GM12878 (cell line): ENCODE measurements around the gene CFAP92. TPM values are rescaled to one million over a fixed set of nuclear protein-coding genes. Genes with fewer than 3 reads are reported as not detected.

Experiments used
- ATAC-seq: fragments of 200-7000 bp; cut with Tn5 transposase; 3 replicates; pipeline ENCODE4 v1.9.1; 2020; ENCODE audit warnings: mild to moderate bottlenecking, moderate library complexity
- BruUV-seq: library from RNA; stranded (reverse); fragments of 400-500 nt; replicated peaks from 2 replicates; lab custom pipeline; 2021; lab: Mats Ljungman, UMichigan
- CTCF ChIA-PET: fragments of 300-600 bp; sonication (Branson Sonifier 250); formaldehyde crosslinking; extraction: SDS; loops from one replicate; lab custom pipeline; 2021; ENCODE audit warnings: inconsistent platforms; lab: Yijun Ruan, JAX
- POLR2A ChIA-PET: fragments of 350-600 bp; formaldehyde crosslinking; extraction: SDS; loops from one replicate; lab custom pipeline; 2021; ENCODE audit warnings: inconsistent platforms; lab: Charles Lee
- RAD21 ChIA-PET: fragments of 300-600 bp; sonication (Branson Sonifier 250); formaldehyde crosslinking; loops from one replicate; lab custom pipeline; 2023; ENCODE audit warnings: antibody characterized with exemption; ENCODE audit not compliant: unreplicated experiment; lab: Charles Lee
- SMC1A ChIA-PET: fragments of 300-600 bp; sonication (Branson Sonifier 250); formaldehyde crosslinking; loops from one replicate; lab custom pipeline; 2023; ENCODE audit not compliant: unreplicated experiment, uncharacterized antibody; lab: Charles Lee
- DNase-seq: peaks from one replicate; pipeline ENCODE4 v3.0.0-alpha.2; 2011; ENCODE audit warnings: low read depth, low spot score
- FAIRE-seq: peaks from 3 replicates; lab custom pipeline; 2011; peaks lifted over from hg19 to GRCh38; lab: Jason Lieb, UNC
- H2AFZ ChIP-seq: 2 replicates; pipeline ENCODE4 v1.6.0; 2011; ENCODE audit warnings: low read depth, low read length, control low read depth; ENCODE audit not compliant: control insufficient read depth
- H3K27ac ChIP-seq: 2 replicates; pipeline ENCODE4 v1.5.1; 2011; ENCODE audit warnings: control low read depth; ENCODE audit not compliant: control insufficient read depth, insufficient read depth
- H3K27me3 ChIP-seq, 2 experiments: replicated peaks in 1 of 2; 2 replicates each; pipeline versions ENCODE4 v1.6.0 to v1.6.1; 2011; ENCODE audit warnings: low read length in 1 of 2; ENCODE audit not compliant: control insufficient read depth in 2 of 2, insufficient read depth in 2 of 2
- H3K36me3 ChIP-seq, 2 experiments: 2 replicates each; pipeline ENCODE4 v1.5.1; 2011; ENCODE audit warnings: low read length in 1 of 2; ENCODE audit not compliant: control insufficient read depth in 2 of 2, insufficient read depth in 2 of 2
- H3K4me1 ChIP-seq: 2 replicates; pipeline ENCODE4 v1.6.1; 2011; ENCODE audit warnings: mild to moderate bottlenecking, low read length, moderate library complexity, mixed read lengths; ENCODE audit not compliant: control insufficient read depth, insufficient read depth
- H3K4me2 ChIP-seq: 2 replicates; pipeline ENCODE4 v1.6.0; 2011; ENCODE audit warnings: control low read depth; ENCODE audit not compliant: control insufficient read depth, insufficient read depth
- H3K4me3 ChIP-seq: fragments of 200-600 bp; sonication (generic); 2 replicates; pipeline ENCODE4 v1.5.1; 2016
- H3K79me2 ChIP-seq: 2 replicates; pipeline ENCODE4 v1.6.0; 2011; ENCODE audit warnings: low read length; ENCODE audit not compliant: control insufficient read depth, insufficient read depth
- H3K9ac ChIP-seq: 2 replicates; pipeline ENCODE4 v1.8.0; 2011; ENCODE audit warnings: low read length, control low read depth, mixed read lengths; ENCODE audit not compliant: control insufficient read depth, insufficient read depth
- H3K9me3 ChIP-seq: replicated peaks from 3 replicates; pipeline ENCODE4 v1.5.1; 2011; ENCODE audit warnings: mild to moderate bottlenecking, low read length; ENCODE audit not compliant: control insufficient read depth, insufficient read depth
- H4K20me1 ChIP-seq: 2 replicates; pipeline ENCODE4 v1.6.0; 2011; ENCODE audit not compliant: control insufficient read depth, insufficient read depth
- CBX5 ChIP-seq: sonication (generic); IDR thresholded peaks from 2 replicates; pipeline ENCODE4 v1.6.1; 2016; ENCODE audit warnings: low read depth, moderate library complexity, mild to moderate bottlenecking, inconsistent platforms
- RBBP5 ChIP-seq: fragments of 200-600 bp; sonication (generic); conservative IDR thresholded peaks from 2 replicates; pipeline ENCODE4 v1.6.1; 2016
- RELA ChIP-seq: fragments of 450-650 bp; IDR thresholded peaks from 2 replicates; pipeline ENCODE4 v1.8.0; 2014; ENCODE audit warnings: borderline replicate concordance; ENCODE audit not compliant: partially characterized antibody
- SIX5 ChIP-seq: IDR thresholded peaks from 2 replicates; pipeline ENCODE4 v1.6.1; 2011; ENCODE audit warnings: mild to moderate bottlenecking, low read depth, low read length, moderate library complexity; ENCODE audit not compliant: severe bottlenecking
- SUZ12 ChIP-seq: fragments of 200-600 bp; sonication (generic); IDR thresholded peaks from one replicate; pipeline ENCODE4 v1.6.1; 2018; ENCODE audit warnings: antibody characterized with exemption, mild to moderate bottlenecking; ENCODE audit not compliant: unreplicated experiment
- WGBS: methylation state at CpG from one replicate; pipeline ENCODE4 v1.1.6; 2016; ENCODE audit warnings: low lambda C conversion rate; ENCODE audit not compliant: insufficient replicate concordance, insufficient coverage; ENCODE audit errors: missing lambda C conversion rate; 5-methylcytosine and 5-hydroxymethylcytosine counted together
- in situ Hi-C: fragments of 300-500 bp; cut with MboI; formaldehyde crosslinking; loops from 9 replicates; pipeline ENCODE4 v1.14.3; 2018; ENCODE audit warnings: mixed read lengths
- intact Hi-C: fragments of 100-400 bp; cut with micrococcal nuclease; formaldehyde crosslinking; loops from one replicate; pipeline ENCODE4 v1.14.2; 2022; ENCODE audit not compliant: unreplicated experiment
- polyA plus RNA-seq, 11 experiments: library from polyadenylated mRNA; depleted of rRNA in 4 of 11; unstranded in 6 of 11; stranded (reverse) in 5 of 11; fragments of >200 nt; fragmentation: Nextera tagmentation in 4 of 11; fragmentation: Illumina TruSeq in 1 of 11; extraction: Ambion mirVana in 4 of 11; extraction: Trizol in 1 of 11; gene quantifications; 1 replicate in 1 of 11; 2 replicates in 10 of 11; pipeline versions ENCODE4 v1.2.1 to v1.2.3, GENCODE V29; 2011 to 2016; ENCODE audit warnings: inconsistent platforms in 2 of 11, missing spikeins in 2 of 11, low read depth in 1 of 11
- total RNA-seq, 4 experiments: library from RNA; depleted of rRNA in 3 of 4; stranded (reverse); fragments of >200 nt in 3 of 4; fragmentation: Illumina TruSeq in 1 of 4; extraction: Trizol in 1 of 4; gene quantifications; 2 replicates each; pipeline versions ENCODE4 v1.2.1 to v1.2.3, GENCODE V29; 2013 to 2021
- TF ChIP-seq, protein P1 (sequence below): fragments of 450-650 bp; IDR thresholded peaks from 2 replicates; pipeline ENCODE4 v1.6.1; 2017; ENCODE audit warnings: mild to moderate bottlenecking, moderate library complexity
- TF ChIP-seq, protein P2 (sequence below): fragments of 450-650 bp; IDR thresholded peaks from 2 replicates; pipeline ENCODE4 v1.6.1; 2017; ENCODE audit warnings: borderline replicate concordance
- TF ChIP-seq, protein P3 (sequence below): IDR thresholded peaks from 2 replicates; pipeline ENCODE4 v1.6.1; 2011; ENCODE audit warnings: mild to moderate bottlenecking, low read depth, low read length, moderate library complexity; ENCODE audit not compliant: insufficient replicate concordance
- TF ChIP-seq, protein P4 (sequence below): fragments of 450-650 bp; conservative IDR thresholded peaks from 2 replicates; pipeline ENCODE4 v1.6.1; 2017; ENCODE audit warnings: mild to moderate bottlenecking, moderate library complexity

CFAP92 gene
- total and polyA plus RNA-seq, 10 of the 15 experiments (the other 5 are each of a cell fraction or from before 2014, with no cell fraction given) = 0.05 to 0.52 (median 0.14) TPM; not detected in 7

DNA sequence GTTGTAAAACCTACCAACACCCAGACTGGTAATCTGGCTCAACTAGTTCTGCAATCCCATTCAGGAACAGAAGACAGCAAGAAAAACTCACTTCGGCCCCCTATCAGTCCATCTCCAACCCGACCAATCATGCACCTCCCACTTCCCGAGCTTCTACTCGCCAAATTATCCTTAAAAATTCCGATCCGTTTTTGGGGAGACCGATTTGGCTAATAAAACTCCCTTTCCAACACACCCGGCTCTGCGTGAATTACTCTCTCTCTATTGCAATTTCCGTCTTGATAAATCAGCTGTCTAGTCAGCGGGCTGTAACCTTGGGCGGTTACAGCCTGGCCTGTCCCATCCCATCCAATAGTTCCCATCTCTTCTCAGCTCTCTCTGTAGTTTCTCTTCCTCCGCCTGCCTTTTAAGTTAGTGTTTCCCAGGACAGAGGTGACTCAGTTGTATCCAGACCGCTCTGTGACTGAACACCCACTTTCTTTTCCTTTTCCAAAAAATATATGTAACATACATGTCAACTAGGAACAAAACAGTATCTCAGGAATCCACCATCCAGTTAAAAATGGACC is 115.2 kb downstream of the CFAP92 start (continued):
- TF ChIP-seq SUZ12 (no peak), RBBP5 (no peak)
- TF ChIP-seq, protein P1, sequence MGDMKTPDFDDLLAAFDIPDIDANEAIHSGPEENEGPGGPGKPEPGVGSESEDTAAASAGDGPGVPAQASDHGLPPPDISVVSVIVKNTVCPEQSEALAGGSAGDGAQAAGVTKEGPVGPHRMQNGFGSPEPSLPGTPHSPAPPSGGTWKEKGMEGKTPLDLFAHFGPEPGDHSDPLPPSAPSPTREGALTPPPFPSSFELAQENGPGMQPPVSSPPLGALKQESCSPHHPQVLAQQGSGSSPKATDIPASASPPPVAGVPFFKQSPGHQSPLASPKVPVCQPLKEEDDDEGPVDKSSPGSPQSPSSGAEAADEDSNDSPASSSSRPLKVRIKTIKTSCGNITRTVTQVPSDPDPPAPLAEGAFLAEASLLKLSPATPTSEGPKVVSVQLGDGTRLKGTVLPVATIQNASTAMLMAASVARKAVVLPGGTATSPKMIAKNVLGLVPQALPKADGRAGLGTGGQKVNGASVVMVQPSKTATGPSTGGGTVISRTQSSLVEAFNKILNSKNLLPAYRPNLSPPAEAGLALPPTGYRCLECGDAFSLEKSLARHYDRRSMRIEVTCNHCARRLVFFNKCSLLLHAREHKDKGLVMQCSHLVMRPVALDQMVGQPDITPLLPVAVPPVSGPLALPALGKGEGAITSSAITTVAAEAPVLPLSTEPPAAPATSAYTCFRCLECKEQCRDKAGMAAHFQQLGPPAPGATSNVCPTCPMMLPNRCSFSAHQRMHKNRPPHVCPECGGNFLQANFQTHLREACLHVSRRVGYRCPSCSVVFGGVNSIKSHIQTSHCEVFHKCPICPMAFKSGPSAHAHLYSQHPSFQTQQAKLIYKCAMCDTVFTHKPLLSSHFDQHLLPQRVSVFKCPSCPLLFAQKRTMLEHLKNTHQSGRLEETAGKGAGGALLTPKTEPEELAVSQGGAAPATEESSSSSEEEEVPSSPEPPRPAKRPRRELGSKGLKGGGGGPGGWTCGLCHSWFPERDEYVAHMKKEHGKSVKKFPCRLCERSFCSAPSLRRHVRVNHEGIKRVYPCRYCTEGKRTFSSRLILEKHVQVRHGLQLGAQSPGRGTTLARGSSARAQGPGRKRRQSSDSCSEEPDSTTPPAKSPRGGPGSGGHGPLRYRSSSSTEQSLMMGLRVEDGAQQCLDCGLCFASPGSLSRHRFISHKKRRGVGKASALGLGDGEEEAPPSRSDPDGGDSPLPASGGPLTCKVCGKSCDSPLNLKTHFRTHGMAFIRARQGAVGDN = no peak

DNA sequence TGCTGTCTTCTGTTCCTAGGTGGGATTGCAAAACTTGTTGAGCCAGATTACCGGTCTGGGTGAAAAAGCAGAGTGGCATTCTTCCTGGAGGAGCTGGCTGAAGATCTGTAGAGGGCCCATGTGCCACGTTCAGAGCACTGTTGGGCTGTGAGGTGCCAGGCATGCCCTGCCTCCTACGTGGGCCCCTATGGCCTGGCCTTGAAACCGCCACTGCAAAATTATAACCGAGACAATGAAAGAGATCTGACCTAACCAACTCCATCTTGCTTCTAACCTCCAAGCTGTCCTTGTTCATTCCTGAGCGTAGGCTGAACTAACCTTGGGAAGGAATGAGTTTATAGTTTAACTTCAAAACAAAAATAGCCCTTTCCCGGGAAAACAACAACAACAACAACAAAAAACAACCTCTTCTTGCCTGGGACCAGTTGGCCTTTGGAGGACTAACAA is 115.8 kb downstream of the CFAP92 start:
- ChIA-PET POLR2A (interaction anchor here (1.2 to 2.1 kb wide), 6 partner anchors 11 to 438 kb away, joined by 3 to 7 read pairs (median 4); partner anchors contain the start of gene RAB7A), RAD21 (interaction anchor here (1.0 to 2.9 kb wide), 5 partner anchors 32 to 284 kb away, joined by 3 to 9 read pairs (median 6); no protein-coding TSS in a partner anchor), SMC1A (interaction anchor here (0.7 to 2.5 kb wide), 3 partner anchors 10 to 300 kb away, joined by 3 to 16 read pairs (median 5); no protein-coding TSS in a partner anchor), CTCF (interaction anchor here (0.6 to 4.6 kb wide), 11 partner anchors 10 to 368 kb away, joined by 3 to 53 read pairs (median 7); no protein-coding TSS in a partner anchor)
- peak overlapping the region; percentile 85 for H3K27ac ChIP-seq
- 50% methylated on average over 7 of the region's 7 CpGs for WGBS
- H3K9me3 ChIP-seq = no peaks in the 10 kb centered on the region
- no TSS peak for BruUV-seq
- ATAC-seq = no peak
- in situ Hi-C loops (no loop called here), intact Hi-C loops (loop anchor here (2.0 to 5.0 kb wide), 2 partner anchors 197 to 369 kb away; partner anchors contain the start of gene COPG1)
- no peaks in the 10 kb centered on the region for H4K20me1 ChIP-seq
- H3K4me3 ChIP-seq = peak overlapping the region; percentile 83
- peaks cover 18% of the 10 kb centered on the region for H3K4me1 ChIP-seq
- no peaks in the 10 kb centered on the region; a peak in 1 of 4 replicates for H3K36me3 ChIP-seq
- TF ChIP-seq CBX5 = no peak
- TF ChIP-seq, protein P2, sequence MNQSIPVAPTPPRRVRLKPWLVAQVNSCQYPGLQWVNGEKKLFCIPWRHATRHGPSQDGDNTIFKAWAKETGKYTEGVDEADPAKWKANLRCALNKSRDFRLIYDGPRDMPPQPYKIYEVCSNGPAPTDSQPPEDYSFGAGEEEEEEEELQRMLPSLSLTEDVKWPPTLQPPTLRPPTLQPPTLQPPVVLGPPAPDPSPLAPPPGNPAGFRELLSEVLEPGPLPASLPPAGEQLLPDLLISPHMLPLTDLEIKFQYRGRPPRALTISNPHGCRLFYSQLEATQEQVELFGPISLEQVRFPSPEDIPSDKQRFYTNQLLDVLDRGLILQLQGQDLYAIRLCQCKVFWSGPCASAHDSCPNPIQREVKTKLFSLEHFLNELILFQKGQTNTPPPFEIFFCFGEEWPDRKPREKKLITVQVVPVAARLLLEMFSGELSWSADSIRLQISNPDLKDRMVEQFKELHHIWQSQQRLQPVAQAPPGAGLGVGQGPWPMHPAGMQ = no peak
- no peak for TF ChIP-seq SIX5
- no peak for TF ChIP-seq RELA
- TF ChIP-seq, protein P3, sequence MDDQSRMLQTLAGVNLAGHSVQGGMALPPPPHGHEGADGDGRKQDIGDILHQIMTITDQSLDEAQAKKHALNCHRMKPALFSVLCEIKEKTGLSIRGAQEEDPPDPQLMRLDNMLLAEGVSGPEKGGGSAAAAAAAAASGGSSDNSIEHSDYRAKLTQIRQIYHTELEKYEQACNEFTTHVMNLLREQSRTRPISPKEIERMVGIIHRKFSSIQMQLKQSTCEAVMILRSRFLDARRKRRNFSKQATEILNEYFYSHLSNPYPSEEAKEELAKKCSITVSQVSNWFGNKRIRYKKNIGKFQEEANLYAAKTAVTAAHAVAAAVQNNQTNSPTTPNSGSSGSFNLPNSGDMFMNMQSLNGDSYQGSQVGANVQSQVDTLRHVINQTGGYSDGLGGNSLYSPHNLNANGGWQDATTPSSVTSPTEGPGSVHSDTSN = no peak
- TF ChIP-seq, protein P4, sequence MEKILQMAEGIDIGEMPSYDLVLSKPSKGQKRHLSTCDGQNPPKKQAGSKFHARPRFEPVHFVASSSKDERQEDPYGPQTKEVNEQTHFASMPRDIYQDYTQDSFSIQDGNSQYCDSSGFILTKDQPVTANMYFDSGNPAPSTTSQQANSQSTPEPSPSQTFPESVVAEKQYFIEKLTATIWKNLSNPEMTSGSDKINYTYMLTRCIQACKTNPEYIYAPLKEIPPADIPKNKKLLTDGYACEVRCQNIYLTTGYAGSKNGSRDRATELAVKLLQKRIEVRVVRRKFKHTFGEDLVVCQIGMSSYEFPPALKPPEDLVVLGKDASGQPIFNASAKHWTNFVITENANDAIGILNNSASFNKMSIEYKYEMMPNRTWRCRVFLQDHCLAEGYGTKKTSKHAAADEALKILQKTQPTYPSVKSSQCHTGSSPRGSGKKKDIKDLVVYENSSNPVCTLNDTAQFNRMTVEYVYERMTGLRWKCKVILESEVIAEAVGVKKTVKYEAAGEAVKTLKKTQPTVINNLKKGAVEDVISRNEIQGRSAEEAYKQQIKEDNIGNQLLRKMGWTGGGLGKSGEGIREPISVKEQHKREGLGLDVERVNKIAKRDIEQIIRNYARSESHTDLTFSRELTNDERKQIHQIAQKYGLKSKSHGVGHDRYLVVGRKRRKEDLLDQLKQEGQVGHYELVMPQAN = no peak
- peak overlapping the region; percentile 94 for H3K9ac ChIP-seq
- no peak overlapping the region for H2AFZ ChIP-seq
- no peak for DNase-seq
- H3K27me3 ChIP-seq = no peaks in the 10 kb centered on the region
- H3K79me2 ChIP-seq = peaks cover 49% of the 10 kb centered on the region
- FAIRE-seq = no peak
- H3K4me2 ChIP-seq = peak overlapping the region; percentile 93
